Measurements from ENCODE around the gene CYTH2.

The CYTH2 gene

GRCh38 chr19:48452289-48453190 lies 16.6 kb upstream of the CYTH2 start:
- DNase-seq (ENCODE audit: low read depth, low spot score): no peak

- no peak for DNase-seq (ENCODE audit: low read depth, low spot score)
Observed at GRCh38 chr19:48454150-48454730, 14.9 kb upstream of the CYTH2 start.

GRCh38 chr19:48455171-48455907 lies 13.8 kb upstream of the CYTH2 start, which contains the start of gene KCNJ14:
KCNJ14 (plus strand) TSS chr19:48455574; CDS start chr19:48461725, 6,151 bp downstream.
- no peak for DNase-seq (ENCODE audit: low read depth, low spot score)

- no peak for DNase-seq (ENCODE audit: low read depth, low spot score)
Observed at GRCh38 chr19:48455908-48456562, 13.1 kb upstream of the CYTH2 start.

- no peak for DNase-seq (ENCODE audit: low read depth, low spot score)
Observed at GRCh38 chr19:48456864-48457263, 12.3 kb upstream of the CYTH2 start.

GRCh38 chr19:48458016-48458415 lies 11.2 kb upstream of the CYTH2 start:
- DNase-seq (ENCODE audit: low read depth, low spot score): no peak

GRCh38 chr19:48461651-48461981 lies 7.6 kb upstream of the CYTH2 start:
- no peak for DNase-seq (ENCODE audit: low read depth, low spot score)

GRCh38 chr19:48461982-48462655 lies 7.0 kb upstream of the CYTH2 start:
- no peak for DNase-seq (ENCODE audit: low read depth, low spot score)

- DNase-seq (ENCODE audit: low read depth, low spot score): no peak
Observed at GRCh38 chr19:48465215-48465614, 4.0 kb upstream of the CYTH2 start.

- no peak for DNase-seq (ENCODE audit: low read depth, low spot score)
Observed at GRCh38 chr19:48466561-48467325, 2.4 kb upstream of the CYTH2 start.

- peak; percentile 100 for DNase-seq (ENCODE audit: low read depth, low spot score)
Observed at GRCh38 chr19:48468772-48469288, 339 bp upstream of the CYTH2 start.

GRCh38 chr19:48469934-48470680 lies 938 bp downstream of the CYTH2 start:
- DNase-seq (ENCODE audit: low read depth, low spot score): no peak

GRCh38 chr19:48470856-48471255 lies 1.7 kb downstream of the CYTH2 start:
- DNase-seq (ENCODE audit: low read depth, low spot score): no peak

GRCh38 chr19:48471836-48472235 lies 2.7 kb downstream of the CYTH2 start:
- DNase-seq (ENCODE audit: low read depth, low spot score): no peak

GRCh38 chr19:48473161-48473966 lies 4.2 kb downstream of the CYTH2 start:
- no peak for DNase-seq (ENCODE audit: low read depth, low spot score)

GRCh38 chr19:48474084-48474592 lies 5.0 kb downstream of the CYTH2 start:
- no peak for DNase-seq (ENCODE audit: low read depth, low spot score)

- no peak for DNase-seq (ENCODE audit: low read depth, low spot score)
Observed at GRCh38 chr19:48475369-48476068, 6.3 kb downstream of the CYTH2 start.

- DNase-seq (ENCODE audit: low read depth, low spot score): no peak
Observed at GRCh38 chr19:48476176-48476575, 7.0 kb downstream of the CYTH2 start.
